HG03354 (cell line): Measurements from ENCODE around the gene AASS.
A peak's percentile ranks its signal among the peaks of the same experiment; 100 is the strongest.
"Not testable (repeated sequence)": the region's sequence is repeated elsewhere in the genome, so short reads cannot be mapped to it uniquely, and the experiment has no call there.

Experiments used
- ATAC-seq: cut with Tn5 transposase; IDR thresholded peaks from one replicate; pipeline ENCODE4 v1.9.1; 2021; ENCODE audit warnings: mild to moderate bottlenecking; ENCODE audit not compliant: unreplicated experiment, poor library complexity, severe bottlenecking

Gene AASS

GRCh38 chr7:122143751-122144711, at the start of gene AASS:
Gene AASS (minus strand): TSS chr7:122144249. CDS start chr7:122133726, 10,523 bp downstream.
- peak; percentile 100 for ATAC-seq

GRCh38 chr7:122188785-122189184, 44.7 kb upstream of the AASS start:
- ATAC-seq, result no peak

GRCh38 chr7:122183106-122183505, 39.1 kb upstream of the AASS start:
- ATAC-seq, result no peak

GRCh38 chr7:122182081-122182480, 38.0 kb upstream of the AASS start:
- ATAC-seq, result no peak

GRCh38 chr7:122172144-122172543, 28.1 kb upstream of the AASS start:
- not testable (repeated sequence) for ATAC-seq

- ATAC-seq, result no peak
These were observed 22.7 kb upstream of the AASS start for GRCh38 chr7:122166740-122167139.

DNA sequence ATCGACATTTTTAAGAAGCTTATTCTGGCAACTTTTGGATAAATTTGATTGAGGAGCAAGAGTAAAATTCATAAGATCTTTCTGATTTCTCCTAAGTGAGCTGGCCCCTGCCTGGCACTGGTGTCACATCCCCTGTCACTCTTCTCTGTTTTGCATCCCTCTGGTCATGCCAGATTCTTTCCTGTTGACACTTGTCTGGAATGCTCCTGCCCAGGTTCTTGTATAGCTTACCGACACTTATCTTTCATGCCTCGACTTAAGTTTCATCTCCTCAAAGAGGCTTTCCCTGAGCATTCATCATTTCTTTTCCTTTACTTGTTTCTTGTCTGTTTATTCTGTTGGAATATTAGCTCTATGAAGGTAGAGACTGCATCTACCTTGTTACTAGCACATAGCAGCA, 22.2 kb upstream of the AASS start:
- no peak for ATAC-seq

DNA sequence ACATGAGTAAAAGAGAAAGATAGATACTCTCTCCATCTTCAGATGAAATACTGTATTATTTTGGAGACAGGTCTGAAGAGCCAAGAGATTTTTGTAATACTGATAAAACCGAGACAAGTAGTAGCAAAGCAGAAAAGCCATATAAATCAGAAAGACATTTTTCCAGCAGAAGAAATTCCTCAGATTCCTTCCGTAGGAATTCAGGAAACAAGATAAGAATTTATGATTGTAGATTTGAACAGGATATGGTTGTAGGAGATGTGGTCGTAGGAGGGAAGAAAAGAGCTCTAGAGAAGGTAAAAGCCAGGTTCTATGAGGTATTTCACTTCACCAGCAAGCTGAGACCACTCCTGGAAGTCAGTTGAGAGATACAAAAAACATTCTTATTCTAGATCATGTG, 17.6 kb upstream of the AASS start:
- ATAC-seq, result no peak

DNA sequence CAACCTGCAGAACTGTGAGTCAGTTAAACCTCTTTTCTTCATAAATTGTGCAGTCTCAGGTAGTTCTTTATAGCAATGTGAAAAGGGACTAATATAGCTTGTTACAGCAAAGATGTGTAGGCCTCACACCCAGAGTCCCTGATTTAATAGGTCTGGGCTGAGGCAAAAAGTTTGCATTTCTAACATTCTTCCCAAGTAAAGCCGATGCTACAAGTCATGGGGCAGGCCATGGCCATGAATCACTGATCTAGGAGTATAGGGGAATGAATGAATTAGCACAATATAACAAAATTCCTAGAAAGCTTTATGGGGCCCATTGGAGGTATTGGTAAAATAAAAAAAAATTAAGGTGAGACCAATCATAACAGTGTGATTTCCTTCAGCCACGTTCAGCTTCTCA, 11.5 kb upstream of the AASS start:
- ATAC-seq, result no peak

DNA sequence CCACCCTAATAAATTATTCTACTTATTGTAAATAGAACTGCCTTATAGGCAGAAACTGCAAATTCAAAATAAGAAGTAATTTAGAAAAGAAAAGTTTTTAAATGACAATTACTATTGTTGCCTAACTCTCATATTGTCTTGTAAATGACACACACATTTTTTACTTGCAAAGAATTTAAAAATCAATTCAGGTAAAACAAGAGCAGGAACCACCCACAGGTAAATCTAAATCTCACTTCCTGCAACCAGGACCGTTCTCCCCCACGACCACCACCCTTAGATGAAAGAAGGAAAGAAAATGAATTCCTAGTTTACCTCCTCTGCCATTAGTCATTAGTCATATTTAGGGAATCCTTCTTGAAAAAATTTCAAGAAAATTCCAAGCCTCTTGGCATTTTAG, 4.8 kb upstream of the AASS start:
- no peak for ATAC-seq

DNA sequence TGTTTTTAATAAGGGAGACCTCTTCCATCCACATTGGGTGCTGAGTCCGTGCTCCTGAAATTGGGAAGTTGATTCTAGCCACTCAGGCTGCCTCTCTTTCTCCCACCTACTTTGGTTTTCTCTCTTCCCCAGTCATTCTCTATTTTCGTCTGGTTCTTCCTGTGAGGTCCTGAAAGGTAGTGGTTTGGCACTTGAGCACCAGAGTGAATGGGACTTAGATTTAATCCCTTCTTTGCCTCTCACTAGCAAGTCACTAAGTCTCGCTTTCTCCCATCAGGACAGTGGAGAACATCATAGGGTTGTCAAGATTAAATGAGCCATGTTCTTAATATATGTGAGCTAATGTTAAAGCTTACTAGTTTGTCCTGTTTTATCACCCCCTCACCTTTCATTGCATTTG, 4.0 kb upstream of the AASS start:
- ATAC-seq, result no peak

GRCh38 chr7:122145937-122146645, 2.0 kb upstream of the AASS start:
- ATAC-seq, result no peak

DNA sequence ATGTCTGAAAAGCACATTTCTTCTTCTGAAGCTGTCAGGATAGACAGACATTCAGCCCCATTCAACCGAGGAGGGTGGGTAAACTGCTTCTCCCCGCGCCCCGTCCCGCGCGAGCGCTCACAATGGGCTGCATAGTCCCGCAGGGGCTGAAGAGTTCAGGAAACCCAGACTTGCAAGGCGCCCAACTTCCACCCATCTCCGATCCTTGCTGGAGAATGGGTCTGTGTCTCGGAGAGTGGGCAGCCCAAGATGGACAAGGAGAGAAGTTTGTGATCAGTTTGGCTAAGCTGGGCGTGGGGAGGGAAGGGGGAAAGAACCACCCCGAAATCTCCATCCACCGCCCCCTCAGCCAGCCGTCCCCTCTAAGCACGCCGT, 686 bp downstream of the AASS start:
- ATAC-seq, result peak; percentile 10

GRCh38 chr7:122140918-122141317, 3.1 kb downstream of the AASS start:
- no peak for ATAC-seq

DNA sequence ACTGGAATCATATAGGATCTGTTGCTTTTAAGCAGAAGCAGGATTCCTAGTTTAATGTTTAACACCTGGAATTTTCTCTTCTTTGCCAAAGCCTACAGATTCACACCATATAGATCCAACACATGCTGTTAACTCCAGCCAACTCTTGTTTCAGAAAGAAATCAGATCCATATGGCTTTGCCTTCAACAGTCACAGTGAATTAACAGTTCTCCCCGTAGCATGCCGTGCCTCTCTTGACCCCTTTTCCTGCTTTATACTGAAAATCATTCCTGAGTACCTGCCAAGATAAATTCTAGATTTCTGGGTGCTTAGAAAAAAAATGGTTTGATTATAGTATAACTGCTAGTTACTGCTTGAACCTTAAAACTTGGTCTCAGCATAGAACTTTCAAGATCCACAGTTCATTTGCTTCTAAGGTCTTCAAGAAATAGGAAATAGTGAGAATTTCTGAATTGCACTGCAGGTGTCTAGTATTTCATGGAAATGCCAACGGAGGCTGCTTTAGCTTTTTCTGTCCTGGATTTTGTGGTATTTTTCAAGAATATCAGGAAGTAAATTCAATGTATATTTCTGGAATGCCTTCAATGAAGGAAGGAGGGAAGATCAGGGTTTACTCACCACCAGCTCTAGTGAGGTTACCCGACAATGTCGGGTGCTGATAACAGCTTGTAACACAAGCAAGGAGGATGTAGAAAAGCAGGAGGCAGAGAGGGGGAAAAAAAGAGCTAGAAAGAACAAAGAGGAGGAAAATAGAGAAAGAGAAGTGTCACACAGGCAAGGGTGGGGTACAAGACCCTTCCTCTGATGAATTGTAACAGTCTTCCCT, 6.6 kb downstream of the AASS start:
- no peak for ATAC-seq

DNA sequence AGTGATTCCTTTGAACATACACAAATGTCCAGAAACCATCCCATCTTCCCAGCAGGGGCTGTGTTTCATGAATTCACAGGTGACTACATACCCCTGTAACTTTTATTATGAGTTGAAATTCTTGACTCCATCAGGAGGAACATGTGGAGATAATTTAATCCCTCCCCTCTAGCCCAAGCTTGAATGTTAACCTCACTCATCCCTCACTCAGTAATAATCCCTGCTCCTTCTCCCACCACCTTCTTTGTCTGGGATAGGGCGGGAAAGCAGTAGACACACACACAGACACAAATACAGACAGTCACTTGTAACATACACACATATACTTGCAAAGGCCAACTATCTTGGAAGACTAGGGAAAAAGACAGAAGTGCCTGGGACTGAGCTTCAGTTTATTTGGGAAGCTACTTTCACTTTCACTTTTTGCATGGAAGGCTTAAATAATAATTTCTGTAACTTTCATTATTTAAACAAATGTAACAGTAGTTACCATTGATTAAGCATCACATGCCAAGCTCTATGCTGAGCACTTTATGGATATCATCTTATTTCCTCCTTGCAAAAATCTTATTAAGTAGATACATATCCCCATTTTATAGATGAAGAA, 7.3 kb downstream of the AASS start:
- ATAC-seq, result no peak

DNA sequence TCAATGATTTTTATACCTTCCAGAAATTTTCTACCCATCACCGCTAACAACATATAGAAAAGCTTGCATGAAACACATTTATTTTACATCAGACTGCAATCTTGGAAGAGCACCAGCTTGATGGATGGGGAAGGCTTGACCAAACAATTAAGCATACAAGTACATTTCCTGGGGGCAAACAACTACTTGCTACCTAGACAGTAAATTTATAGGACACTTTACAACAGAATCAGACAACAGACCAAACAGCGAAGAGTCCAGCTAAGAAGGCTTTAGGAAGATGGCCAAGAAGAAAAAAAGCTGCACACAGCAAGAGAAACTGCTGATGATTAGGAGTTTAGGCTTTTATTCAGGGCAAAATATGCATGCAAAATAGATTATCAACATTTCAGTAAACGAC, 8.0 kb downstream of the AASS start:
- no peak for ATAC-seq

- ATAC-seq, result no peak
These were observed 8.8 kb downstream of the AASS start for GRCh38 chr7:122135275-122135674.

DNA sequence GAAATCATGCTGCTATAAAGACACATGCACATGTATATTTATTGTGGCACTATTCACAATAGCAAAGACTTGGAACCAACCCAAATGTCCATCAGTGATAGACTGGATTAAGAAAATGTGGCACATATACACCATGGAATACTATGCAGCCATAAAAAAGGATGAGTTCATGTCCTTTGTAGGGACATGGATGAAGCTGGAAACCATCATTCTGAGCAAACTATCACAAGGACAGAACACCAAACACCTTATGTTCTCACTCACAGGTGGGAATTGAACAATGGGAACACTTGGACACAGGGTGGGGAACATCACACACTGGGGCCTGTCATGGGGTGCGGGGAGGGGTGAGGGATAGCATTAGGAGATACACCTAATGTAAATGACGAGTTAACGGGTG, 9.3 kb downstream of the AASS start:
- not testable (repeated sequence) for ATAC-seq

- no peak for ATAC-seq
These were observed 10.6 kb downstream of the AASS start for GRCh38 chr7:122133477-122133876.
